ENCODE results near the gene APOBR.

Gene APOBR

DNA sequence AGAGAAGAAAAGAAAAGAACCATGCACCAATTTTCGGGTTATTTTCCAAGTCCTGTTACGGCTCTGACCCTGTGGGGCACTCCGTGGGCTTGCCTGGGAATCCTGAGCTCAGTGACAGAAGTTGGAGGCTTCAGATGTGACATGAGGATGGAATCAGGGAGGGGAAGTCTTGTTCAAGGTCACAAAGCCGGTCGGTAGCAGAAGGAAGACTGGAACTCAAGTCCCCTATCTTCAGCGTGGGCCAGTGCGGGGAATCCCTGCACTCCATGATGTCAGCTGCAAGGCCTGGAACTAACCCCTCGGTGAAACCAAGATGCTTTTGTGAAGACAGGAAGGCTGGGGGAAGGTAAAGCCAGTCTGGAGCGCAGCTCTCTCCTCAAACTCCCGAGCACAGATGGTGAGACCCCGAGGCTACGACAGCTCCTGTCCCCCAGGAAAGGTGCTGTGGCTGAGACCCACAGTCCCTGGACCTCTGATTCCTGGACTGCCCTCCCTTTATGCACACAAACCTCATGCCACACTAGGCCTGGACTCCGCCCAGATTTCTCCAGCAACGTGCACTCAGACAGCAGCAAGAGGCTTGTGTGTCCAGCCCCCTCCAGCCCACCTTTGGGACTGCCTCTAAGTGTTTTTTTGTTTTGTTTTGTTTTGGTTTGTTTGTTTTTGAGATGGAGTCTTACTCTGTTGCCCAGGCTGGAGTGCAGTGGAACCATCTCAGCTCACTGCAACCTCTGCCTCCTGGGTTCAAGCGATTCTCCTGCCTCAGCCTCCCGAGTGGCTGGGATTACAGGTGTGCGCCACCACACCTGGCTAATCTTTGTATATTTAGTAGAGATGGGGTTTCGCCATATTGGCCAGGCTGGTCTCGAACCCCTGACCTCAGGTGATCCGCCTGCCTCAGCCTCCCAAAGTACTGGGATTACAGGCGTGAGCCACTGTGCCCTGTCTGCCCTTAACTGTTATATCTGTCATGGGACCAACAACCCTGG is 17.7 kb downstream of the APOBR start:
- DNase-seq (ENCODE audit: low read depth), result no peak
- TF ChIP-seq, protein P1, sequence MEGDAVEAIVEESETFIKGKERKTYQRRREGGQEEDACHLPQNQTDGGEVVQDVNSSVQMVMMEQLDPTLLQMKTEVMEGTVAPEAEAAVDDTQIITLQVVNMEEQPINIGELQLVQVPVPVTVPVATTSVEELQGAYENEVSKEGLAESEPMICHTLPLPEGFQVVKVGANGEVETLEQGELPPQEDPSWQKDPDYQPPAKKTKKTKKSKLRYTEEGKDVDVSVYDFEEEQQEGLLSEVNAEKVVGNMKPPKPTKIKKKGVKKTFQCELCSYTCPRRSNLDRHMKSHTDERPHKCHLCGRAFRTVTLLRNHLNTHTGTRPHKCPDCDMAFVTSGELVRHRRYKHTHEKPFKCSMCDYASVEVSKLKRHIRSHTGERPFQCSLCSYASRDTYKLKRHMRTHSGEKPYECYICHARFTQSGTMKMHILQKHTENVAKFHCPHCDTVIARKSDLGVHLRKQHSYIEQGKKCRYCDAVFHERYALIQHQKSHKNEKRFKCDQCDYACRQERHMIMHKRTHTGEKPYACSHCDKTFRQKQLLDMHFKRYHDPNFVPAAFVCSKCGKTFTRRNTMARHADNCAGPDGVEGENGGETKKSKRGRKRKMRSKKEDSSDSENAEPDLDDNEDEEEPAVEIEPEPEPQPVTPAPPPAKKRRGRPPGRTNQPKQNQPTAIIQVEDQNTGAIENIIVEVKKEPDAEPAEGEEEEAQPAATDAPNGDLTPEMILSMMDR (IDR thresholded peaks at IDR 0.05; ENCODE audit: low read depth, low read length, missing control alignments), result no peak
- no peak overlapping the region for H3K4me3 ChIP-seq (ENCODE audit: low read depth, low read length)

DNA sequence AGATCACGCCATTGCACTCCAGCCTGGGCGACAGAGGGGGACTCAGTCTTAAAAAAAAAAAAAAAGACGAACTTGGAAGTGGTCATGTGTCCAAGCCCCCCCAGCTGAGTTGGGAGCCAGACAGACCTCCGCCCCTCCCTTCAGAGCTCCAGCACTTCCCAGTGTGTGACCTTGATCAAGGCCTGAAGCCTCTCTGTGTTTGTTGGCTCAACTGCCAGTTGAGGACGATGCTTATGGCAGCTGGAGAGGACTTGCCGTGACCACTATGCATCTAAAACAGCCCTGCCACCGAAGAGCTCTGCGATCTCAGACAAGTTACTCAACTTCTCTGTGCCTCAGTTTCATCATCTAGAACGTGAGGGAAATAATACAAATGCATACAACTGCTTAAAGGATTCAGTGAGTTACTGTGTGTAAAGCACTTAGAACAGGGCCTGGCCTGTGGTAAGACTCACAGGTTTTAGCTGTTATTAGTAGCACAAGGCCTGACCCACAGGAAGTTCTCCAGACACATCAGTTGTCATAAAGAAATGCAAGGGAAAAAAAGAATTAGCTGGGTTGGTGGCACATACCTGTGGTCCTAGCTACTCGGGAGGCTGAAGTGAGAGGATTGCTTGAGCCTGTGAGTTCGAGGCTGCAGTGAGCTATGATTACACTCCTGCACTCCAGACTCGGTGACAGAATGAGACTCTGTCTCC is 19.2 kb downstream of the APOBR start:
- no peak overlapping the region for H3K4me3 ChIP-seq (ENCODE audit: low read depth, low read length)
- DNase-seq (ENCODE audit: low read depth), result no peak
- TF ChIP-seq, protein P1 (IDR thresholded peaks at IDR 0.05; ENCODE audit: low read depth, low read length, missing control alignments), result no peak

DNA sequence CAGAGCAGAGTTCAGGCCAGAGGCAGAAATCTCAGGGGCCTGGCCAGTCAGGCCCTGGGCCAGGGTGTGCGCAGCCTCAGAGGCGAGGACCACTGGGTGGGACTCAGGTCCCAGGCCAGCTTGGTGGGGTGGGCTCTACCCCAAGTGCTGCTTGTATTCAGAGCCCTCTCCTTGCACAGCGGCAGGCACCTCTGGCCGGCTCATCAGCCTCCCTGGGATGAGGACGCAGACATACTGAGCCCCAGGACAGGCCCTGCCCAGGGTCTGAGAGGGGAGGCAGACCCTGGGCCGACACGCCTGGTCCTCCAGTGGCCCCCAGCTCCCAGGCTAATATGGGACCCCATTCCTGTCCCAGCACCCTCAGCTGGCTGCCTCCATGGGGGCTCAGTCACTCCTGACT is 19.8 kb downstream of the APOBR start:
- no peak overlapping the region for H3K4me3 ChIP-seq (ENCODE audit: low read depth, low read length)
- TF ChIP-seq, protein P1 (IDR thresholded peaks at IDR 0.05; ENCODE audit: low read depth, low read length, missing control alignments), result no peak
- no peak for DNase-seq (ENCODE audit: low read depth)

DNA sequence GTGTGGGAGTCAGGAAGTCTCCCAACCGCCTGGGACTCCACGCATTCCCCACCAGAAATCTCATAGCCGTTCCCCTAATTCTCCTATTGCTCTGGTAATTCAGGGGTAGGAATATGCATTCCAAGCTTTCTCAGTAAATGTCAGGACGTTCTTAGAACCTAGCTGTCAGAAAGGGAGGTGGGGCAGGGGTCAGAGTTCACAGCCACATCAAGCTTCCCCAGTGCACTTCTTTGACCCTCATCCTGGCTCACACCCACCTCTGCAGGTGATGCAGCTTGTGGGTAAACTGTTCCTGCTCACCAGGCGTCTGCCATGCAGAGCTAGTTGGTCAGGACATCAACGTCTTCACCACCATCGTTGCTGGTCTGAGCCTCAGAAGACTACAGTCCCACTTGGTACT is 26.2 kb downstream of the APOBR start:
- TF ChIP-seq, protein P1 (IDR thresholded peaks at IDR 0.05; ENCODE audit: low read depth, low read length, missing control alignments), result no peak
- no peak for DNase-seq (ENCODE audit: low read depth)

DNA sequence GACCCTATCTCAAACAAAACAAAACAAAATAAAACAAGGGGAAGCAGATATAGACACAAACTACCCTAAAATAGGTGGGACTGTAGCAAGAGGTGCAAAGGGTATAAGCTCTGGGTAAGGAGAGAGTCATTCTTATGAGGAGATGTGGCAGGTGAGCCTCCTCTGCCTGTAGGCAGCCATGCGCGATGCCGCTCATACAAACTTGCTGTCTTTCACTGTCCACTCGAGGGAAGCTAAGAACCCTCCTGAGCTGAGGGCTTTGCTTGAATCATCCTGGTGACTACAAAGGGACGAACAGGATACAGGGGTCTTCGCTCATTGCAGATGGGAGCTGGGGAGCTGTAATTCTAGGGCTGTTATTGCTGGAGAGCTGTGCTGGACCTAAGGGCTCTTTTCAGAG is 27.0 kb downstream of the APOBR start:
- TF ChIP-seq, protein P1 (IDR thresholded peaks at IDR 0.05; ENCODE audit: low read depth, low read length, missing control alignments), result no peak
- no peak overlapping the region for H3K4me3 ChIP-seq (ENCODE audit: low read depth, low read length)
- DNase-seq (ENCODE audit: low read depth), result no peak

More for the DNA sequence above, 26.2 kb downstream of the APOBR start:
- no peak overlapping the region for H3K4me3 ChIP-seq (ENCODE audit: low read depth, low read length)

DNA sequence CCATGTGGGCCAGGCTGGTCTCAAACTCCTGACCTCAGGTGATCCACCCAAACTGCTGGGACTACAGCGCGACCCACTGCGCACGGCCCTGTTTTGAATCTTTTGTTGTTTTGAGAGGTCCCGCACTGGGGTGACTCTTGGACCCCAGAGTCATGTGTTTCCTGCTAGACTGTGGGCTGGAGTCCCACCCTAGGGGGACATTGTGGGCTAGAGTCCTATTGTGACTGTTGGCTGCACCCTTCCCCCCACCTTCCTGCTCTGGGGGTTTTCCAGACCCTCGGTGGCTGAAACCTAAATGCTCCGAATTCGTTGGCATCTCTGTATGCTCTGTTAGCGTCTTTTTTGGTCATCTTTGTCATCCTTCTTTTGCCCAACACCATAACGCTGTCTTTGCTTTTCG is 28.3 kb downstream of the APOBR start:
- H3K4me3 ChIP-seq (ENCODE audit: low read depth, low read length), result no peak overlapping the region
- no peak for DNase-seq (ENCODE audit: low read depth)
- TF ChIP-seq, protein P1 (IDR thresholded peaks at IDR 0.05; ENCODE audit: low read depth, low read length, missing control alignments), result no peak

Data from GM12864 (cell line).